ENCODE measurements around the gene KHSRP. TPM values are rescaled to one million over a fixed set of nuclear protein-coding genes. Genes with fewer than 3 reads are reported as not detected.
A peak's percentile ranks its signal among the peaks of the same experiment; 100 is the strongest.

The KHSRP gene
- total and polyA plus RNA-seq, 2 of the 13 experiments (the other 11 are each of a cell fraction or from before 2014, with no cell fraction given): 72.1 to 129 TPM

GRCh38 chr19:6372594-6373095, 52.0 kb downstream of the KHSRP start, which contains the start of gene ALKBH7 (continued):
- TF ChIP-seq IKZF4 (CRISPR knock-in tag; IDR thresholded peaks at IDR 0.05; ENCODE audit: borderline replicate concordance, low read depth, not compliant biosample characterization): peak; percentile 72
- no peak for TF ChIP-seq ZNF790 (CRISPR knock-in tag; IDR thresholded peaks at IDR 0.05; ENCODE audit: borderline replicate concordance)
- peak; percentile 51; the same call in 1 of the 2 replicates for TF ChIP-seq ZNF605 (CRISPR knock-in tag; IDR thresholded peaks at IDR 0.05)
- no peak for TF ChIP-seq ZHX2 (IDR thresholded peaks at IDR 0.05; ENCODE audit: low read depth)
- TF ChIP-seq ZHX2 (CRISPR knock-in tag; IDR thresholded peaks at IDR 0.05; ENCODE audit: borderline replicate concordance): no peak
- peak; percentile 77 for TF ChIP-seq KDM5B (CRISPR knock-in tag; IDR thresholded peaks at IDR 0.05; ENCODE audit: borderline replicate concordance)
- TF ChIP-seq FOXO1 (CRISPR knock-in tag; IDR thresholded peaks at IDR 0.05): peak; percentile 38; the same call in 1 of the 2 replicates
- no peak for TF ChIP-seq ZMAT5 (CRISPR knock-in tag; IDR thresholded peaks at IDR 0.05; ENCODE audit: borderline replicate concordance, low read depth)
- peak; percentile 69 for TF ChIP-seq POLR2AphosphoS5 (IDR thresholded peaks at IDR 0.05; ENCODE audit: low read depth, low read length)
- peak; percentile 50; the same call in 1 of the 2 replicates for TF ChIP-seq SALL1 (CRISPR knock-in tag; IDR thresholded peaks at IDR 0.05)
- TF ChIP-seq ZNF556 (CRISPR knock-in tag; IDR thresholded peaks at IDR 0.05; ENCODE audit: borderline replicate concordance): peak; percentile 63; the same call in 1 of the 2 replicates
- 0 out of 2 replicates have a peak, but pooled peaks have one; percentile 4 for TF ChIP-seq ESRRA (CRISPR knock-in tag; IDR thresholded peaks at IDR 0.05; ENCODE audit: low read depth)
- 0 out of 2 replicates have a peak, but pooled peaks have one; percentile 13 for TF ChIP-seq ZNF563 (CRISPR knock-in tag; IDR thresholded peaks at IDR 0.05)
- peak; percentile 59 for TF ChIP-seq PHF21A (CRISPR knock-in tag; IDR thresholded peaks at IDR 0.05)
- no peak for TF ChIP-seq ZNF136 (CRISPR knock-in tag; IDR thresholded peaks at IDR 0.05; ENCODE audit: low read depth)
- TF ChIP-seq LRRFIP1 (CRISPR knock-in tag; conservative IDR thresholded peaks at IDR 0.05): no peak
- TF ChIP-seq ZBTB2 (CRISPR knock-in tag; IDR thresholded peaks at IDR 0.05; ENCODE audit: low read depth): peak; percentile 65; the same call in 1 of the 2 replicates
- no peak for TF ChIP-seq ATRX (CRISPR knock-in tag; IDR thresholded peaks at IDR 0.05; ENCODE audit: borderline replicate concordance)
